ENCODE results near the gene PRKCB. TPM values are rescaled to one million over a fixed set of nuclear protein-coding genes. Genes with fewer than 3 reads are reported as not detected.

PRKCB gene
- total RNA-seq, 4 donors from 2014 or later, result 7.4 to 21.6 (median 12.9) TPM

DNA sequence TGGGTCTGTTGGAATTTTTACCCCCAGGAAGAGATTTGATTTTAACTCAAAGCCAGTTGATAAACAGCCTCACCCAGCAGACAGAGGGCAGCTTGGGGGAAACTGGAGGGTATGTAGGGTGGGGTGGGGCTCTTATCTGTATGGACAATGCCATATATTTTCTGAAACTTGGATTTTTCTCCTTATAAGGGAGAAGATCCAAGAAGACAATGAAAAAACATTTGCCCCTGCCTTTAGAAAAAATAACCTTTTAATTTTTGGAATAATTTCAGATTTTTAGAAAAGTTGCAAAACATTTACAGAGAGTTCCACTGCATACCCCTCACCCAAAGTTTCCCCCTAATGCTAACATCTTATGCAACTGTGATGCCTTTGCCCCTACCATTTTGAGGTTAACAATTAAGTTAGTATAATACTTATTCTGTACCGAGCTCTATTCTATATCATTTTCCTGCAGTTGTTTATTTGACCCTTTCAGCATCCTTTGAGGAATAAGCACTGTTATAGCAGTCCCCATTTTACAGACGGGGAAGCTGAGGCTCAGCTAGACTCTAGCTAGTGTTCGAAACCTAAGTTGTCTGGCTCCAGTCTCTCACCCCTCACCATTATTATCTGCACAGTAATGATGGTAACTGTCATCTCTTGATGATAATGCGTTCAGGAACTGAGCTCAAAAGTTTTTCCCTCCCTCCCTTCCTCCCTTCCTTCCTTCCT, 66.4 kb downstream of the PRKCB start:
- DNase-seq (ENCODE audit: low spot score in 2 of 2), result no peak
- no peak overlapping the region for H3K4me3 ChIP-seq (ENCODE audit: low read depth, poor library complexity, severe bottlenecking)
- TF ChIP-seq POLR2A (IDR thresholded peaks at IDR 0.05) (no peak), CTCF (IDR thresholded peaks at IDR 0.05) (no peak)
- intact Hi-C loops (cut with DNase I; ENCODE audit: low total_unique reads), result no loop called here
- WGBS, 2 donors, result 78 to 90% methylated on average over 4 of the region's 4 CpGs

GRCh38 chr16:23902748-23903414, 67.1 kb downstream of the PRKCB start:
- WGBS, 2 donors, result 65 to 72% methylated on average over 8 of the region's 8 CpGs
- intact Hi-C loops (cut with DNase I; ENCODE audit: low total_unique reads), result no loop called here
- DNase-seq (ENCODE audit: low spot score in 2 of 2), result no peak
- TF ChIP-seq CTCF (IDR thresholded peaks at IDR 0.05), result no peak
- no peak for TF ChIP-seq POLR2A (IDR thresholded peaks at IDR 0.05)
- H3K4me3 ChIP-seq (ENCODE audit: low read depth, poor library complexity, severe bottlenecking), result no peak overlapping the region

GRCh38 chr16:23905027-23905426, 69.2 kb downstream of the PRKCB start:
- H3K4me3 ChIP-seq (ENCODE audit: low read depth, poor library complexity, severe bottlenecking), result no peak overlapping the region
- intact Hi-C loops (cut with DNase I; ENCODE audit: low total_unique reads), result no loop called here
- DNase-seq (ENCODE audit: low spot score in 2 of 2), result no peak
- TF ChIP-seq CTCF (IDR thresholded peaks at IDR 0.05) (no peak), POLR2A (IDR thresholded peaks at IDR 0.05) (no peak)
- WGBS, 2 donors, result 21 to 27% methylated on average over 8 of the region's 8 CpGs

DNA sequence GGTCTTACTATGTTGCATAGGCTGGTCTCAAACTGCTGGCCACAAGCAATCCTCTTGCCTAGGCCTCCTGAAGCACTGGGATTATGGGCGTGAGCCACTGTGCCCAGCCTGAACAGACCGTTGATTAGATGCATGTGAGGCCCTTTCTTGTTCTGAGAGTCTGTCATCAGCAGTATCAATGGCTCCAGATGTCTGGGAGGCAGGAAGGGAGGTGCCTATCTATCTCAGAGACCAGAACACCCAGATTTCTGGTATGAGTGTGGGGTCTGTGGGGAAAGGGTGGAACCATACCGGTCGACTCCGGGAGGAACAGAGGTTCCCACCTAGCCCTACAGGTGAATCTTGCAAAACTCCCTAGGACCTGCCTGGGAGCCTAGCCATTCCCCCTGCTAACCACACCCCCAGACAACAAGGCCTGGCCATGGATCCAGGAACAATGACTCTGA, 71.7 kb downstream of the PRKCB start:
- no peak for DNase-seq (ENCODE audit: low spot score in 2 of 2)
- H3K4me3 ChIP-seq (ENCODE audit: low read depth, poor library complexity, severe bottlenecking), result no peak overlapping the region
- 30 to 40% methylated on average over 5 of the region's 5 CpGs for WGBS, 2 donors
- TF ChIP-seq CTCF (IDR thresholded peaks at IDR 0.05) (no peak), POLR2A (IDR thresholded peaks at IDR 0.05) (no peak)
- intact Hi-C loops (cut with DNase I; ENCODE audit: low total_unique reads), result no loop called here

- DNase-seq (ENCODE audit: low spot score in 2 of 2), result no peak
- H3K4me3 ChIP-seq (ENCODE audit: low read depth, poor library complexity, severe bottlenecking), result no peak overlapping the region
- intact Hi-C loops (cut with DNase I; ENCODE audit: low total_unique reads), result no loop called here
- 64 to 70% methylated on average over 7 of the region's 7 CpGs for WGBS, 2 donors
- TF ChIP-seq POLR2A (IDR thresholded peaks at IDR 0.05) (no peak), CTCF (IDR thresholded peaks at IDR 0.05) (no peak)
These were observed 72.1 kb downstream of the PRKCB start for GRCh38 chr16:23907903-23908302.
